Smooth muscle cell (in vitro differentiated cells): Measurements from ENCODE around the gene DBF4B. TPM values are rescaled to one million over a fixed set of nuclear protein-coding genes. Genes with fewer than 3 reads are reported as not detected.
"Not testable (repeated sequence)": the region's sequence is repeated elsewhere in the genome, so short reads cannot be mapped to it uniquely, and the experiment has no call there.

ENCODE experiments used
- DNase-seq: peaks from one replicate; lab custom pipeline; 2025; ENCODE audit not compliant: unreplicated experiment; lab: John Stamatoyannopoulos, UW
- H2AFZ ChIP-seq: fragments of 200-600 bp; sonication (generic); 2 replicates; pipeline ENCODE4 v1.6.0; 2016; ENCODE audit warnings: antibody characterized with exemption, low read depth, mild to moderate bottlenecking
- H3F3A ChIP-seq: fragments of 200-600 bp; sonication (generic); 2 replicates; pipeline ENCODE4 v1.6.0; 2017; ENCODE audit warnings: antibody characterized with exemption, low read depth
- H3K27ac ChIP-seq: fragments of 200-600 bp; sonication (generic); 2 replicates; pipeline ENCODE4 v1.5.1; 2016; ENCODE audit warnings: low read depth, mild to moderate bottlenecking
- H3K27me3 ChIP-seq: fragments of 200-600 bp; sonication (generic); 2 replicates; pipeline ENCODE4 v1.6.1; 2016; ENCODE audit warnings: low read depth, mild to moderate bottlenecking
- H3K36me3 ChIP-seq: fragments of 200-600 bp; sonication (generic); 2 replicates; pipeline ENCODE4 v1.5.1; 2016; ENCODE audit warnings: low read depth
- H3K4me1 ChIP-seq: fragments of 200-600 bp; sonication (generic); 2 replicates; pipeline ENCODE4 v1.5.1; 2016; ENCODE audit warnings: low read depth
- H3K4me2 ChIP-seq: fragments of 200-600 bp; sonication (generic); 2 replicates; pipeline ENCODE4 v1.6.0; 2016; ENCODE audit warnings: mild to moderate bottlenecking
- H3K4me3 ChIP-seq: fragments of 200-600 bp; sonication (generic); 2 replicates; pipeline ENCODE4 v1.5.1; 2016; ENCODE audit warnings: mild to moderate bottlenecking
- H3K79me2 ChIP-seq: fragments of 200-600 bp; sonication (generic); 2 replicates; pipeline ENCODE4 v1.6.0; 2016; ENCODE audit warnings: low read depth, mild to moderate bottlenecking
- H3K9ac ChIP-seq: fragments of 200-600 bp; sonication (generic); 2 replicates; pipeline ENCODE4 v1.6.0; 2016; ENCODE audit warnings: low read depth
- H3K9me3 ChIP-seq: fragments of 200-600 bp; sonication (generic); replicated peaks from 2 replicates; pipeline ENCODE4 v1.5.1; 2016; ENCODE audit warnings: low read depth
- H4K20me1 ChIP-seq: fragments of 200-600 bp; sonication (generic); 2 replicates; pipeline ENCODE4 v1.6.0; 2016; ENCODE audit warnings: low read depth
- WGBS: methylation state at CpG from one replicate; pipeline ENCODE4 v1.1.7; 2016; ENCODE audit warnings: low lambda C conversion rate; 5-methylcytosine and 5-hydroxymethylcytosine counted together
- polyA plus RNA-seq: library from polyadenylated mRNA; unstranded; fragments of >200 nt; fragmentation: Nextera tagmentation; extraction: Ambion mirVana; gene quantifications from 2 replicates; pipeline ENCODE4 v1.2.1, GENCODE V29; 2016
- total RNA-seq: library from RNA; depleted of rRNA; stranded (reverse); fragments of >200 nt; gene quantifications from 2 replicates; pipeline ENCODE4 v1.2.3, GENCODE V29; 2014
- TF ChIP-seq, protein P1 (sequence below): fragments of 200-600 bp; sonication (generic); IDR thresholded peaks from 2 replicates; pipeline ENCODE4 v1.5.1; 2017; ENCODE audit warnings: borderline replicate concordance, mild to moderate bottlenecking, antibody characterized with exemption; ENCODE audit not compliant: insufficient read depth, poor library complexity, severe bottlenecking

DBF4B gene
- total and polyA plus RNA-seq, 2 experiments from 2014 or later = 1.6 to 2.7 TPM

DNA sequence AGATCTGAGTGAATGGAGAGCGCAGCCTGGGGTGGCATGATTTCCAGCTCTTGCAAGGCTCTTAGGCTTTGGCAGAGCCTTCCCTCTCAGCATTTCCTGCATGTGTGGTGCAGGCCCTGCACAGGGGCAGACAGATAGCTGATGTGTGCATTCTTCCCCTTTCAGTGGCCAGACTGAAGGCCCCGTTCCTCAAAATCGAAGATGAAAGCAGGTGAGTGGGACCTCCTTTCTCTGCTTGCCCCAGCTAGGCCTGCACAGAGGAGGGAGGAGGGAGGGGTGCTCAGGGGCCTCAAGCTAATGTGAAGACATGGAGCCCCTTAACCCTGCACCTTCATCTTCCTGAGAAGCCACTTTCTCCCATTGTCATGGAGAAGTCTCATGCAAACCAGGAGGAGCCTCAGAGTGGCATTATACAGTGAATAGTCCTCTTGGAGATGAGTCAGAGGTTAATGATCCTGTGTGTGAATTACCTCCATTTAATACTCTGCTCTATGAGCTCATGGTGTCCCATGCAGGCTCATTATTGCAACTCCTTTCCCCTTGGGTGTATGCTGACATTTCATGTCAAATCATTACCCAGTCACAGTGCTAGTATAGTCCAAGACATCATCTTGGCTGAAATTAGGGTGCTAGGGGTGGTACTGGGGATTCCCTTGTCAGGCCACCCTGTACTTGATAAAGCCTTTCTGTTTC is 29.9 kb downstream of the DBF4B start:
- no peak overlapping the region for H3K4me2 ChIP-seq
- no peaks in the 10 kb centered on the region for H3K9me3 ChIP-seq
- no peak overlapping the region for H3K4me3 ChIP-seq
- no peaks in the 10 kb centered on the region for H4K20me1 ChIP-seq
- H3K79me2 ChIP-seq = no peaks in the 10 kb centered on the region
- H2AFZ ChIP-seq = no peak overlapping the region
- H3F3A ChIP-seq = no peaks in the 10 kb centered on the region
- H3K36me3 ChIP-seq = no peaks in the 10 kb centered on the region
- TF ChIP-seq, protein P1, sequence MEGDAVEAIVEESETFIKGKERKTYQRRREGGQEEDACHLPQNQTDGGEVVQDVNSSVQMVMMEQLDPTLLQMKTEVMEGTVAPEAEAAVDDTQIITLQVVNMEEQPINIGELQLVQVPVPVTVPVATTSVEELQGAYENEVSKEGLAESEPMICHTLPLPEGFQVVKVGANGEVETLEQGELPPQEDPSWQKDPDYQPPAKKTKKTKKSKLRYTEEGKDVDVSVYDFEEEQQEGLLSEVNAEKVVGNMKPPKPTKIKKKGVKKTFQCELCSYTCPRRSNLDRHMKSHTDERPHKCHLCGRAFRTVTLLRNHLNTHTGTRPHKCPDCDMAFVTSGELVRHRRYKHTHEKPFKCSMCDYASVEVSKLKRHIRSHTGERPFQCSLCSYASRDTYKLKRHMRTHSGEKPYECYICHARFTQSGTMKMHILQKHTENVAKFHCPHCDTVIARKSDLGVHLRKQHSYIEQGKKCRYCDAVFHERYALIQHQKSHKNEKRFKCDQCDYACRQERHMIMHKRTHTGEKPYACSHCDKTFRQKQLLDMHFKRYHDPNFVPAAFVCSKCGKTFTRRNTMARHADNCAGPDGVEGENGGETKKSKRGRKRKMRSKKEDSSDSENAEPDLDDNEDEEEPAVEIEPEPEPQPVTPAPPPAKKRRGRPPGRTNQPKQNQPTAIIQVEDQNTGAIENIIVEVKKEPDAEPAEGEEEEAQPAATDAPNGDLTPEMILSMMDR = no peak
- no peak overlapping the region for H3K27ac ChIP-seq
- no peak for DNase-seq
- H3K27me3 ChIP-seq = no peaks in the 10 kb centered on the region
- WGBS = 93% methylated on average over 3 of the region's 3 CpGs
- H3K4me1 ChIP-seq = no peaks in the 10 kb centered on the region
- H3K9ac ChIP-seq = no peak overlapping the region

DNA sequence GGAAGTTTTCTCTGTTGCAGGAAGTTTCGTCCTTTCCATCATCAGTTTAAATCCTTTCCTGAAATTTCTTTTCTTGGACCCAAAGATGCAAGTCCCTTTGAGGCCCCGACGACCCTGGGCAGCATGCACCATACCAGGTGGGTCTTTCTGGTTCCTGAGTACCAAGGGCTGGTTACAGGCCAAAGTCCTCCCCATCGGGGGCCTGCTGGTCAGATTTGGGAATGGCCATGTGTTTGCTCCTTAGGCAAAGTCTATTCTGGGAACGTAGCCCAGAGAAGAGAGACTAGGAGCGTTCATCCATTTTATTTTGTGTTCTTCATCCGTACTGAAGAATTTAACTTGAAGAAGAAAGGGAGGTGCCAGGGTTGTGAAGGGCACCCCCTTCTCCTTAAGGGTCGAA is 32.9 kb downstream of the DBF4B start:
- Histone ChIP-seq H3K79me2 (no peaks in the 10 kb centered on the region), H3K9me3 (no peaks in the 10 kb centered on the region), H3K4me2 (no peak overlapping the region), H3K36me3 (no peaks in the 10 kb centered on the region), H4K20me1 (no peaks in the 10 kb centered on the region), H3K27ac (no peak overlapping the region), H3K4me3 (no peak overlapping the region), H3K4me1 (no peaks in the 10 kb centered on the region), H3K9ac (no peak overlapping the region), H3K27me3 (no peaks in the 10 kb centered on the region), H2AFZ (no peak overlapping the region), H3F3A (no peaks in the 10 kb centered on the region)
- no peak for DNase-seq
- TF ChIP-seq, protein P1 = no peak
- 99% methylated on average over 8 of the region's 8 CpGs for WGBS

DNA sequence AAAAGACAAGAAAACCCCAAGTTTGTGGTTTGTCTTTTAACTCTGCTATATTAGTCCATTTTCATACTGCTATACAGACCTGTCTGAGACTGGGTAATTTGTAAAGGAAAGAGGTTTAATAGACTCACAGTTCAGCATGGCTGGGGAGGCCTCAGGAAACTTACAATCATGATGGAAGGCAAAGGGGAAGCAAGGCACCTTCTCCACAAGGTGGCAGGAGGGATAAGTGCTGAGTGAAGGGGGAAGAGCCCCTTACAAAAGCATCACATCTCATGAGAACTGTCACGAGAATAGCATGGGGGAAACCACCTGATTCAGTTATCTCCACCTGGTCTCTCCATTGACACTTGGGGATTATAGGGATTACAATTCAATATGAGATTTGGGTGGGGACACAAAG is 36.8 kb downstream of the DBF4B start:
- Histone ChIP-seq H3K4me2 (no peak overlapping the region), H3F3A (no peaks in the 10 kb centered on the region), H3K27me3 (no peaks in the 10 kb centered on the region), H3K79me2 (no peaks in the 10 kb centered on the region), H3K9ac (no peak overlapping the region), H3K4me3 (no peak overlapping the region), H2AFZ (no peak overlapping the region), H3K4me1 (no peaks in the 10 kb centered on the region), H3K27ac (no peak overlapping the region), H3K9me3 (no peaks in the 10 kb centered on the region), H4K20me1 (no peaks in the 10 kb centered on the region), H3K36me3 (no peaks in the 10 kb centered on the region)
- 88% methylated on average over 1 of the region's 1 CpG for WGBS
- no peak for DNase-seq
- TF ChIP-seq, protein P1 = no peak

DNA sequence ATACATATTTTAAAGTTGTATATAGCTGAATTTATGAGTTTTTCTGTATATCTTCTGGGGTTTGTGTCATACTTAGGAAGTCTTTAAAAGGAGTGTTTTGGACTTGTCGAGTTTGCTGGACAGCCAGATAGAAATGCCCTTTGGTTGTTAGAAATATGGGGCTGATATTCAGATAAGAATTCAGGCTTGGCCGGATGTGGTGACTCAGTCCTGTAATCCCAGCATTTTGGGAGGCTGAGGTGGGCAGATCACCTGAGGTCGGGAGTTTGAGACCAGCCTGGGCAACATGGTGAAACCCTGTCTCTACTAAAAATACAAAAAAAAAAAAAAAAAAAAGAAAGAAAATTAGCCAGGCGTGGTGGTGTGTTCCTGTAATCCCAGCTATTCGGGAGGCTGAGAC is 37.3 kb downstream of the DBF4B start:
- H4K20me1 ChIP-seq, H3K36me3 ChIP-seq, H3K4me3 ChIP-seq, H3K27me3 ChIP-seq, H3K79me2 ChIP-seq, H2AFZ ChIP-seq, H3K9ac ChIP-seq, H3K4me2 ChIP-seq, H3K4me1 ChIP-seq, H3K9me3 ChIP-seq, H3K27ac ChIP-seq, H3F3A ChIP-seq, DNase-seq: not testable (repeated sequence)
- WGBS = 93% methylated on average over 5 of the region's 5 CpGs
